Nephron progenitor cell (in vitro differentiated cells): ENCODE measurements around the gene PNPLA7.

Experiments used
- DNase-seq: peaks from one replicate; pipeline ENCODE4 v3.0.0; 2021
- H3K27ac Mint-ChIP-seq: 2 replicates; pipeline ENCODE4 v1.8.0; 2021; ENCODE audit warnings: mild to moderate bottlenecking, moderate library complexity, mixed read lengths
- H3K27me3 Mint-ChIP-seq: 2 replicates; pipeline ENCODE4 v1.8.0; 2021; ENCODE audit warnings: mild to moderate bottlenecking, low read depth, mixed read lengths; ENCODE audit not compliant: poor library complexity
- H3K36me3 Mint-ChIP-seq: 2 replicates; pipeline ENCODE4 v1.8.0; 2021; ENCODE audit warnings: low read depth, mixed read lengths
- H3K4me1 Mint-ChIP-seq: 2 replicates; pipeline ENCODE4 v1.8.0; 2021; ENCODE audit warnings: mixed read lengths
- H3K4me3 Mint-ChIP-seq: 2 replicates; pipeline ENCODE4 v1.8.0; 2021; ENCODE audit warnings: mild to moderate bottlenecking, moderate library complexity, mixed read lengths
- H3K9me3 Mint-ChIP-seq: 2 replicates; pipeline ENCODE4 v1.8.0; 2021; ENCODE audit warnings: mild to moderate bottlenecking, moderate library complexity, mixed read lengths
- CTCF ChIP-seq: fragments of 200-600 bp; sonication (generic); IDR thresholded peaks from 2 replicates; pipeline ENCODE4 v1.5.0; 2021; ENCODE audit warnings: antibody characterized with exemption

The PNPLA7 gene

GRCh38 chr9:137500666-137501397 lies 49.4 kb downstream of the PNPLA7 start:
- TF ChIP-seq CTCF = no peak
- peaks cover 26% of the 10 kb centered on the region for H3K27me3 Mint-ChIP-seq
- H3K4me3 Mint-ChIP-seq = no peak overlapping the region
- H3K9me3 Mint-ChIP-seq = peaks cover 37% of the 10 kb centered on the region
- peaks cover 19% of the 10 kb centered on the region for H3K36me3 Mint-ChIP-seq
- H3K27ac Mint-ChIP-seq = no peak overlapping the region
- no peaks in the 10 kb centered on the region for H3K4me1 Mint-ChIP-seq
- DNase-seq = no peak

- H3K27me3 Mint-ChIP-seq = peaks cover 26% of the 10 kb centered on the region
- no peaks in the 10 kb centered on the region for H3K4me1 Mint-ChIP-seq
- DNase-seq = no peak
- no peak overlapping the region for H3K4me3 Mint-ChIP-seq
- H3K36me3 Mint-ChIP-seq = peaks cover 19% of the 10 kb centered on the region
- peaks cover 37% of the 10 kb centered on the region for H3K9me3 Mint-ChIP-seq
- no peak for TF ChIP-seq CTCF
- H3K27ac Mint-ChIP-seq = no peak overlapping the region
Observed at GRCh38 chr9:137499858-137500661, 50.1 kb downstream of the PNPLA7 start.

GRCh38 chr9:137499416-137499815 lies 50.8 kb downstream of the PNPLA7 start:
- no peak for TF ChIP-seq CTCF
- Mint-ChIP-seq H3K27me3 (peaks cover 24% of the 10 kb centered on the region), H3K4me3 (no peak overlapping the region), H3K27ac (no peak overlapping the region), H3K36me3 (peaks cover 19% of the 10 kb centered on the region), H3K9me3 (peaks cover 36% of the 10 kb centered on the region), H3K4me1 (no peaks in the 10 kb centered on the region)
- no peak for DNase-seq

- H3K36me3 Mint-ChIP-seq = peaks cover 19% of the 10 kb centered on the region
- no peak for DNase-seq
- peaks cover 36% of the 10 kb centered on the region for H3K9me3 Mint-ChIP-seq
- no peak for TF ChIP-seq CTCF
- peaks cover 23% of the 10 kb centered on the region for H3K27me3 Mint-ChIP-seq
- H3K27ac Mint-ChIP-seq = no peak overlapping the region
- no peak overlapping the region for H3K4me3 Mint-ChIP-seq
- H3K4me1 Mint-ChIP-seq = no peaks in the 10 kb centered on the region
Observed at GRCh38 chr9:137498720-137499150, 51.5 kb downstream of the PNPLA7 start.

GRCh38 chr9:137497921-137498719 lies 52.1 kb downstream of the PNPLA7 start:
- H3K27me3 Mint-ChIP-seq = peaks cover 16% of the 10 kb centered on the region
- no peaks in the 10 kb centered on the region for H3K4me1 Mint-ChIP-seq
- no peak overlapping the region for H3K4me3 Mint-ChIP-seq
- no peak for TF ChIP-seq CTCF
- no peak overlapping the region for H3K27ac Mint-ChIP-seq
- peaks cover 32% of the 10 kb centered on the region for H3K9me3 Mint-ChIP-seq
- DNase-seq = no peak
- H3K36me3 Mint-ChIP-seq = peaks cover 19% of the 10 kb centered on the region
